HUES48 (cell line): ENCODE results near the gene CALHM5.

Experiments
- H3K27ac ChIP-seq: one replicate; pipeline ENCODE4 v1.7.0; 2013; ENCODE audit warnings: low read depth, low read length, inconsistent platforms
- H3K27me3 ChIP-seq: 2 replicates; pipeline ENCODE4 v1.6.1; 2013; ENCODE audit warnings: mild to moderate bottlenecking, low read length; ENCODE audit not compliant: control insufficient read depth, insufficient read depth
- H3K36me3 ChIP-seq: 2 replicates; pipeline ENCODE4 v1.6.1; 2013; ENCODE audit warnings: low read length; ENCODE audit not compliant: control insufficient read depth, insufficient read depth
- H3K4me1 ChIP-seq: 2 replicates; pipeline ENCODE4 v1.6.1; 2013; ENCODE audit warnings: mild to moderate bottlenecking, low read length; ENCODE audit not compliant: control insufficient read depth, insufficient read depth
- H3K4me3 ChIP-seq: 2 replicates; pipeline ENCODE4 v1.5.1; 2013; ENCODE audit warnings: mild to moderate bottlenecking, low read depth, low read length
- H3K9ac ChIP-seq: 2 replicates; pipeline ENCODE4 v1.6.1; 2013; ENCODE audit warnings: mild to moderate bottlenecking, low read depth, low read length, moderate library complexity
- H3K9me3 ChIP-seq: 2 replicates; pipeline ENCODE4 v1.6.1; 2013; ENCODE audit warnings: low read length; ENCODE audit not compliant: control insufficient read depth, insufficient read depth

CALHM5 gene

DNA sequence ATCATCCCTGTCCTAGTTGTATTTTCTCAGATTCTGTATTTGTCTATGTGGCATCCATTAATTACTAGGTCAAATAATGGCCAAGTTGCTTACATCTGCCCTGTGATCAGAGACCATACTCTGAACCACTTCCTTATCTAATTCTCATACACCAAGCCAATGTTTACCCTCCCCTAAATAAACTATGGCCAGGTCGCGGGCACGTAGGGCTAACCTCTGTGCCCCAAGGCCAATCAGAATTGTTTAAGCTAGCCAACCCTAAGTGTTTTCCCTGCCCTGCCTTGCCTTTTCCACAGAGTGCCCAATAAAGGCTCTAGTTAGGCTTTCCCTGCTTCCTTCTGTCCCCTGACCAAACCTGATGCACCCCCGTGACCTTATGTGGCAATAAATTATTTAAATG is 39.4 kb downstream of the CALHM5 start:
- Histone ChIP-seq H3K4me1 (peaks cover 3% of the 10 kb centered on the region; the same call in 1 of the 2 replicates), H3K9ac (no peak overlapping the region), H3K4me3 (no peak overlapping the region), H3K27me3 (no peaks in the 10 kb centered on the region), H3K27ac (no peak overlapping the region), H3K9me3 (no peaks in the 10 kb centered on the region), H3K36me3 (no peaks in the 10 kb centered on the region)

DNA sequence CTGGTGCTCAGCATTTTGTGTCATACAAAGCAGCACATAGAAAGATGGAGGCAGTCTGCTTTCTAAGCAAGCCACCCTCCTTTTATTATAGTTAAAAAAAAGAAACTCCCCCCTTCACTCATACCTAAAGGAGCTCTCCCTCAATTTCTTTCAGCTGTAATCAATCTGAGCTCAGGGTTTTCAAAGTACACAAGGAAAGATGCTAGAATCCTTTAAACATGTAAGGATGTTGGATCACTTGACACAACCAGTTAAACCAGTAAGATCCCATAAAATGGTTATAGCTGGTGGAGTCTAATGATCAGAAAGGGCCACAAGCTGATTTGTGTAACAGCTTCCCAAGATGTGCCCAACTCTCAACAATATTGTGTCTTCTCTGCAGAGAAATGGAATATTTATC is 42.0 kb downstream of the CALHM5 start, which contains the start of gene CALHM4:
Gene CALHM4, plus strand, starts transcription at position 301 of the 400 bp plus-strand sequence. Its CDS starts 43 bp downstream, at position 344.
- Histone ChIP-seq H3K27me3 (no peaks in the 10 kb centered on the region), H3K36me3 (no peaks in the 10 kb centered on the region), H3K4me1 (no peaks in the 10 kb centered on the region), H3K4me3 (no peak within 1 kb of the TSS), H3K27ac (no peak within 1 kb of the TSS), H3K9me3 (no peaks in the 10 kb centered on the region), H3K9ac (no peak within 1 kb of the TSS)

- Histone ChIP-seq H3K36me3 (no peaks in the 10 kb centered on the region), H3K4me3 (no peak overlapping the region), H3K4me1 (no peaks in the 10 kb centered on the region), H3K9me3 (no peaks in the 10 kb centered on the region), H3K27ac (no peak overlapping the region), H3K27me3 (no peaks in the 10 kb centered on the region), H3K9ac (no peak overlapping the region)
Observed at GRCh38 chr6:116556065-116556464, 44.6 kb downstream of the CALHM5 start.

GRCh38 chr6:116556814-116557415 is 45.5 kb downstream of the CALHM5 start:
- no peaks in the 10 kb centered on the region for H3K36me3 ChIP-seq
- H3K27ac ChIP-seq = no peak overlapping the region

DNA sequence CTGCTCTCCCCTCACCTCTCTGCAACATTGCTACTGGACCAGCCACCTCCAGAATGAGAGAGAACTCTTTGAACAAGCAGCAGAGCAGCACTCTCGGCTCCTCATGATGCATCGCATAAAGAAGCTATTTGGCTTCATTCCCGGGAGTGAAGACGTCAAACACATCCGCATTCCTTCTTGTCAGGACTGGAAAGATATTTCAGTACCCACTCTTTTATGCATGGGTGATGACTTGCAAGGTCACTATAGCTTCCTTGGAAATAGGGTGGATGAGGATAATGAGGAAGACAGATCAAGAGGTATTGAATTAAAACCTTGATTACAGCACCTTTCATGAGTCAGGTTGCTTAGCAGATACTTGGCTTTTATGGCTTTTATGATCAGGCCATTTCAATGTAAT is 46.5 kb downstream of the CALHM5 start:
- no peaks in the 10 kb centered on the region for H3K36me3 ChIP-seq
- H3K9ac ChIP-seq = no peak overlapping the region
- no peak overlapping the region for H3K27ac ChIP-seq
- H3K9me3 ChIP-seq = no peaks in the 10 kb centered on the region
- H3K4me3 ChIP-seq = no peak overlapping the region
- no peaks in the 10 kb centered on the region for H3K4me1 ChIP-seq
- H3K27me3 ChIP-seq = no peaks in the 10 kb centered on the region

More at GRCh38 chr6:116556814-116557415, 45.5 kb downstream of the CALHM5 start:
- Histone ChIP-seq H3K9ac (no peak overlapping the region), H3K4me1 (no peaks in the 10 kb centered on the region), H3K9me3 (no peaks in the 10 kb centered on the region), H3K4me3 (no peak overlapping the region), H3K27me3 (no peaks in the 10 kb centered on the region)

- H3K4me1 ChIP-seq = no peaks in the 10 kb centered on the region
Observed at GRCh38 chr6:116560130-116560529, 48.7 kb downstream of the CALHM5 start.

GRCh38 chr6:116561377-116562018 is 50.1 kb downstream of the CALHM5 start:
- Histone ChIP-seq H3K27me3 (no peaks in the 10 kb centered on the region), H3K4me1 (no peaks in the 10 kb centered on the region), H3K9ac (no peak overlapping the region), H3K36me3 (no peaks in the 10 kb centered on the region), H3K9me3 (no peaks in the 10 kb centered on the region), H3K4me3 (no peak overlapping the region), H3K27ac (no peak overlapping the region)

More at GRCh38 chr6:116560130-116560529, 48.7 kb downstream of the CALHM5 start:
- Histone ChIP-seq H3K9me3 (no peaks in the 10 kb centered on the region), H3K36me3 (no peaks in the 10 kb centered on the region), H3K27me3 (no peaks in the 10 kb centered on the region), H3K27ac (no peak overlapping the region), H3K9ac (no peak overlapping the region), H3K4me3 (no peak overlapping the region)

DNA sequence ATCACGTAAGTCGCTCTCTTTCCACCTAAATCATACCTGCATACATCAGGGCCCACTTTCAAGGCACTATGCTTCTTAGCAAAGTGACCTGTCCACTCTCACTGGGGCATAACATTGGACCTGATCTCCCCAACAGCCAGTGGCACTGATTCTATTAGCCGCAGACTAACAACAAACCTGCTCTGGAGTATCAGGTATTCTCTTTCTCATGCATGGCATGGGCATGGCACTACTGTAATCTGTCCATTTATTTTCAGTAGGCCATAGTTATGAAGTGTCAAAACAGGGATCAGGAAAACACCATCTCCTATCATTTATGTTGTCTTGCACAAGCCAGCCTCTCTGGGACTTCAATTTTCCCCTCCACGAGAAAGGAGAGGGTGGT is 50.6 kb downstream of the CALHM5 start:
- H3K9ac ChIP-seq = no peak overlapping the region
- no peaks in the 10 kb centered on the region for H3K9me3 ChIP-seq
- H3K27me3 ChIP-seq = no peaks in the 10 kb centered on the region
- H3K36me3 ChIP-seq = no peaks in the 10 kb centered on the region
- no peak overlapping the region for H3K4me3 ChIP-seq
- H3K4me1 ChIP-seq = no peaks in the 10 kb centered on the region
- H3K27ac ChIP-seq = no peak overlapping the region

GRCh38 chr6:116562614-116563013 is 51.2 kb downstream of the CALHM5 start:
- no peaks in the 10 kb centered on the region for H3K27me3 ChIP-seq
- no peaks in the 10 kb centered on the region for H3K4me1 ChIP-seq
- H3K9ac ChIP-seq = no peak overlapping the region

DNA sequence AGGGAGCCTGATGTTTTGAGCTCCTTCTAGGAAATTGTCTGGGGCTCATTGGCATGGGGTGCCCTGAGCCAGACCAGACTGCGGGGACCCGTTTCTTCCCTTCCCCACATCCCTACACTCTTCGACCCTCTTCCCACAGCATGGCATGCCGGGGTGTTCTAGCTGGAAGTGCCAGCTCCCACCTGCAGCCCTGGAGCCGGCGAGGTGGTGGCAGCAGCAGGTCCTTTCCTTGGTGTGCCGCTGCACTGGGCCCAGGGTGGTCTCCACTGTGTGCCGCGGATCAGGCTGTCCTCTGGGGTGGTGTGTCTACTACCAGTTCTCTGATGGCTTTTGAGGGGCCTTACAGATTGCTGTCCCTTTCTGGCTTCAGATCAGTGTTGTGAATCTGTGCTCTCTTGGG is 52.4 kb downstream of the CALHM5 start:
- H3K9ac ChIP-seq = no peak overlapping the region
- no peaks in the 10 kb centered on the region for H3K27me3 ChIP-seq
- H3K4me3 ChIP-seq = no peak overlapping the region
- H3K4me1 ChIP-seq = no peaks in the 10 kb centered on the region
- no peaks in the 10 kb centered on the region for H3K36me3 ChIP-seq
- H3K9me3 ChIP-seq = no peaks in the 10 kb centered on the region
- no peak overlapping the region for H3K27ac ChIP-seq

More at GRCh38 chr6:116562614-116563013, 51.2 kb downstream of the CALHM5 start:
- Histone ChIP-seq H3K4me3 (no peak overlapping the region), H3K9me3 (no peaks in the 10 kb centered on the region), H3K27ac (no peak overlapping the region), H3K36me3 (no peaks in the 10 kb centered on the region)

GRCh38 chr6:116564311-116564710 is 52.9 kb downstream of the CALHM5 start:
- Histone ChIP-seq H3K36me3 (no peaks in the 10 kb centered on the region), H3K4me3 (no peak overlapping the region), H3K27me3 (no peaks in the 10 kb centered on the region), H3K4me1 (no peaks in the 10 kb centered on the region), H3K9ac (no peak overlapping the region), H3K27ac (no peak overlapping the region), H3K9me3 (no peaks in the 10 kb centered on the region)
